ENCODE measurements around the gene SPTBN5.

The SPTBN5 gene

GRCh38 chr15:41881086-41881485, 12.8 kb downstream of the SPTBN5 start:
- H3K27ac ChIP-seq (ENCODE audit: low read length) = no peak overlapping the region
- no peaks in the 10 kb centered on the region for H3K9me3 ChIP-seq (ENCODE audit: insufficient read depth, low read length)
- TF ChIP-seq, protein P1, sequence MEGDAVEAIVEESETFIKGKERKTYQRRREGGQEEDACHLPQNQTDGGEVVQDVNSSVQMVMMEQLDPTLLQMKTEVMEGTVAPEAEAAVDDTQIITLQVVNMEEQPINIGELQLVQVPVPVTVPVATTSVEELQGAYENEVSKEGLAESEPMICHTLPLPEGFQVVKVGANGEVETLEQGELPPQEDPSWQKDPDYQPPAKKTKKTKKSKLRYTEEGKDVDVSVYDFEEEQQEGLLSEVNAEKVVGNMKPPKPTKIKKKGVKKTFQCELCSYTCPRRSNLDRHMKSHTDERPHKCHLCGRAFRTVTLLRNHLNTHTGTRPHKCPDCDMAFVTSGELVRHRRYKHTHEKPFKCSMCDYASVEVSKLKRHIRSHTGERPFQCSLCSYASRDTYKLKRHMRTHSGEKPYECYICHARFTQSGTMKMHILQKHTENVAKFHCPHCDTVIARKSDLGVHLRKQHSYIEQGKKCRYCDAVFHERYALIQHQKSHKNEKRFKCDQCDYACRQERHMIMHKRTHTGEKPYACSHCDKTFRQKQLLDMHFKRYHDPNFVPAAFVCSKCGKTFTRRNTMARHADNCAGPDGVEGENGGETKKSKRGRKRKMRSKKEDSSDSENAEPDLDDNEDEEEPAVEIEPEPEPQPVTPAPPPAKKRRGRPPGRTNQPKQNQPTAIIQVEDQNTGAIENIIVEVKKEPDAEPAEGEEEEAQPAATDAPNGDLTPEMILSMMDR (IDR thresholded peaks at IDR 0.05; ENCODE audit: low read depth, low read length) = no peak
- no peak for TF ChIP-seq EZH2phosphoT487 (IDR thresholded peaks at IDR 0.05; ENCODE audit: low read depth)
- no peaks in the 10 kb centered on the region for H3K36me3 ChIP-seq (replicated peaks; ENCODE audit: low read depth, low read length)
- no peaks in the 10 kb centered on the region for H3K79me2 ChIP-seq (ENCODE audit: low read length)
- no peak overlapping the region for H2AFZ ChIP-seq (ENCODE audit: low read depth, low read length)
- H3K9ac ChIP-seq (ENCODE audit: low read length) = no peak overlapping the region
- H3K4me2 ChIP-seq (ENCODE audit: low read length) = no peak overlapping the region
- H3K4me3 ChIP-seq (ENCODE audit: low read length) = no peak overlapping the region
- H3K4me1 ChIP-seq (ENCODE audit: low read length) = no peaks in the 10 kb centered on the region
- no peaks in the 10 kb centered on the region for H3K27me3 ChIP-seq (ENCODE audit: low read depth, low read length)
- no peaks in the 10 kb centered on the region for H4K20me1 ChIP-seq (ENCODE audit: insufficient read depth, low read length)

DNA sequence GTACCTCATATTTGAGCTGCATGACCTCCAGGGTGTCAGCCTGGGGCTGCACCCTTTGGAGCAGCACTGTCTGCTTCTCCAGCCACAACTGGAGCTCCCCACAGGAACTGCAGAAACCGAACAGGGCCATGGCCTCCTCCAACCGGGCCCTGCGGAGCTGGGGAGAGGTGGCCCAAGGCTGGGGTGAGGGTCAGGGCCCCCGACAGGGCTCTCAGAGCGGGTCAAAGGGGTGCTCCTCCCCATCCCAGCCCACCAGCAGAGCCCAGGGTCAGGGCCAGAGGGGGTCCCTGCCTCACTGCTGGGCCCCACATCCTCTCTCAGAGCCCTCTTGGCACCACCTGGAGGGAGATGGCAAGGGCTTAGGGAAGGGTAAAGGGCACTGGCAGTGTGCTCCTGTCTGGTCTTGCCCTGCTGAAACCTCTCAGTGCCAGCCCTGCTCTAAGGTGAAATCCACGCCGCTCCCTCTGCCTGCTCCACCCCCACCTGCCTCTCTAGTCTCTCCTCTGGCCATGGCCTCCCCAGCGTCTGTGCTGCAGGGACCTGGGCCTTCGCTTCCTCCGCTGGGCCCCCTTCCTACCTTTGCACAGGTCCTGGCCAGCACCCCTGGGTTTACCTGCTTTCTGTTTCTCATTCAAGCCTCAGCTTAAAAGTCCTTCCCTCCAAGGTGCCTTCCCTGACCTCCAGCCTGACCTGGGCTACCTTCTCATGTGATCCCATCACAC, 13.5 kb downstream of the SPTBN5 start:
- no peaks in the 10 kb centered on the region for H3K27me3 ChIP-seq (ENCODE audit: low read depth, low read length)
- no peak overlapping the region for H3K9ac ChIP-seq (ENCODE audit: low read length)
- H4K20me1 ChIP-seq (ENCODE audit: insufficient read depth, low read length) = no peaks in the 10 kb centered on the region
- no peaks in the 10 kb centered on the region for H3K79me2 ChIP-seq (ENCODE audit: low read length)
- H3K36me3 ChIP-seq (replicated peaks; ENCODE audit: low read depth, low read length) = no peaks in the 10 kb centered on the region
- H3K4me1 ChIP-seq (ENCODE audit: low read length) = no peaks in the 10 kb centered on the region
- no peak overlapping the region for H3K4me2 ChIP-seq (ENCODE audit: low read length)
- no peak overlapping the region for H3K27ac ChIP-seq (ENCODE audit: low read length)
- no peak overlapping the region for H2AFZ ChIP-seq (ENCODE audit: low read depth, low read length)
- H3K4me3 ChIP-seq (ENCODE audit: low read length) = no peak overlapping the region
- TF ChIP-seq, protein P1 (IDR thresholded peaks at IDR 0.05; ENCODE audit: low read depth, low read length) = no peak
- no peak for TF ChIP-seq EZH2phosphoT487 (IDR thresholded peaks at IDR 0.05; ENCODE audit: low read depth)
- H3K9me3 ChIP-seq (ENCODE audit: insufficient read depth, low read length) = no peaks in the 10 kb centered on the region

GRCh38 chr15:41879321-41879845, 14.5 kb downstream of the SPTBN5 start:
- Histone ChIP-seq H3K4me2 (ENCODE audit: low read length) (no peak overlapping the region), H3K9me3 (ENCODE audit: insufficient read depth, low read length) (no peaks in the 10 kb centered on the region), H3K4me1 (ENCODE audit: low read length) (no peaks in the 10 kb centered on the region), H3K4me3 (ENCODE audit: low read length) (no peak overlapping the region), H3K36me3 (replicated peaks; ENCODE audit: low read depth, low read length) (no peaks in the 10 kb centered on the region), H3K27ac (ENCODE audit: low read length) (no peak overlapping the region), H3K79me2 (ENCODE audit: low read length) (no peaks in the 10 kb centered on the region), H3K9ac (ENCODE audit: low read length) (no peak overlapping the region), H2AFZ (ENCODE audit: low read depth, low read length) (no peak overlapping the region), H3K27me3 (ENCODE audit: low read depth, low read length) (no peaks in the 10 kb centered on the region), H4K20me1 (ENCODE audit: insufficient read depth, low read length) (no peaks in the 10 kb centered on the region)
- TF ChIP-seq, protein P1 (IDR thresholded peaks at IDR 0.05; ENCODE audit: low read depth, low read length) = no peak
- no peak for TF ChIP-seq EZH2phosphoT487 (IDR thresholded peaks at IDR 0.05; ENCODE audit: low read depth)

- Histone ChIP-seq H3K27me3 (ENCODE audit: low read depth, low read length) (peaks cover 3% of the 10 kb centered on the region; the same call in 1 of the 2 replicates), H2AFZ (ENCODE audit: low read depth, low read length) (no peak overlapping the region), H4K20me1 (ENCODE audit: insufficient read depth, low read length) (no peaks in the 10 kb centered on the region), H3K79me2 (ENCODE audit: low read length) (no peaks in the 10 kb centered on the region), H3K9me3 (ENCODE audit: insufficient read depth, low read length) (no peaks in the 10 kb centered on the region), H3K4me1 (ENCODE audit: low read length) (no peaks in the 10 kb centered on the region), H3K4me2 (ENCODE audit: low read length) (no peak overlapping the region), H3K9ac (ENCODE audit: low read length) (no peak overlapping the region), H3K4me3 (ENCODE audit: low read length) (no peak overlapping the region), H3K27ac (ENCODE audit: low read length) (no peak overlapping the region), H3K36me3 (replicated peaks; ENCODE audit: low read depth, low read length) (no peaks in the 10 kb centered on the region)
- TF ChIP-seq EZH2phosphoT487 (IDR thresholded peaks at IDR 0.05; ENCODE audit: low read depth) = no peak
- TF ChIP-seq, protein P1 (IDR thresholded peaks at IDR 0.05; ENCODE audit: low read depth, low read length) = no peak
These were observed 15.5 kb downstream of the SPTBN5 start for GRCh38 chr15:41878355-41878699.
